A673 (cell line): ENCODE measurements around the gene WDR76. TPM values are rescaled to one million over a fixed set of nuclear protein-coding genes. Genes with fewer than 3 reads are reported as not detected.
A peak's percentile ranks its signal among the peaks of the same experiment; 100 is the strongest.
"Not testable (repeated sequence)": the region's sequence is repeated elsewhere in the genome, so short reads cannot be mapped to it uniquely, and the experiment has no call there.

Experiments used
- BruUV-seq: library from RNA; stranded (reverse); fragments of 400-500 nt; replicated peaks from 2 replicates; lab custom pipeline; 2021; lab: Mats Ljungman, UMichigan
- CTCF ChIA-PET: fragments of 300-600 bp; sonication (Branson Sonifier 250); formaldehyde crosslinking; loops from one replicate; lab custom pipeline; 2022; ENCODE audit warnings: antibody characterized with exemption; lab: Charles Lee
- POLR2A ChIA-PET: fragments of 300-600 bp; sonication (Branson Sonifier 250); formaldehyde crosslinking; loops from one replicate; lab custom pipeline; 2022; ENCODE audit warnings: antibody characterized with exemption; ENCODE audit not compliant: low non-redundant PET; lab: Charles Lee
- DNase-seq: peaks from one replicate; pipeline ENCODE4 v3.0.0-alpha.2; 2015; ENCODE audit warnings: low spot score
- H3K27ac ChIP-seq: fragments of 200-600 bp; sonication (generic); 2 replicates; pipeline ENCODE4 v1.5.1; 2016; ENCODE audit warnings: mixed run types, low read depth, mild to moderate bottlenecking, mixed read lengths, antibody characterized with exemption, low read length; ENCODE audit not compliant: poor library complexity, severe bottlenecking
- H3K27me3 ChIP-seq: fragments of 200-600 bp; sonication (generic); replicated peaks from 2 replicates; pipeline ENCODE4 v1.6.1; 2017; ENCODE audit warnings: mixed run types, low read depth, mild to moderate bottlenecking, mixed read lengths, antibody characterized with exemption, low read length; ENCODE audit not compliant: insufficient read depth, poor library complexity
- H3K36me3 ChIP-seq: fragments of 200-600 bp; sonication (generic); 2 replicates; pipeline ENCODE4 v1.6.1; 2016; ENCODE audit warnings: mixed run types, mild to moderate bottlenecking, mixed read lengths, antibody characterized with exemption, low read length; ENCODE audit not compliant: insufficient read depth, poor library complexity, severe bottlenecking
- H3K4me1 ChIP-seq: fragments of 200-600 bp; sonication (generic); 2 replicates; pipeline ENCODE4 v1.6.1; 2017; ENCODE audit warnings: mixed run types, mild to moderate bottlenecking, mixed read lengths, antibody characterized with exemption, low read length; ENCODE audit not compliant: insufficient read depth, poor library complexity, severe bottlenecking
- H3K4me3 ChIP-seq: fragments of 200-600 bp; sonication (generic); 2 replicates; pipeline ENCODE4 v1.5.1; 2016; ENCODE audit warnings: low read depth, mixed run types, mild to moderate bottlenecking, mixed read lengths, low read length; ENCODE audit not compliant: poor library complexity, severe bottlenecking
- H3K9me3 ChIP-seq: fragments of 200-600 bp; sonication (generic); 2 replicates; pipeline ENCODE4 v1.6.1; 2016; ENCODE audit warnings: mixed run types, low read depth, mild to moderate bottlenecking, mixed read lengths, antibody characterized with exemption, low read length; ENCODE audit not compliant: poor library complexity, severe bottlenecking
- EZH2 ChIP-seq: fragments of 200-600 bp; sonication (generic); IDR thresholded peaks from 2 replicates; pipeline ENCODE4 v1.6.1; 2017; ENCODE audit warnings: borderline replicate concordance, low read depth, mild to moderate bottlenecking, mixed read lengths, antibody characterized with exemption, low read length; ENCODE audit not compliant: poor library complexity, severe bottlenecking
- intact Hi-C: fragments of 100-400 bp; cut with micrococcal nuclease; formaldehyde crosslinking; loops from one replicate; pipeline ENCODE4 v1.10.0; 2022; ENCODE audit not compliant: unreplicated experiment
- total RNA-seq: library from RNA; stranded (reverse); gene quantifications from 2 replicates; pipeline ENCODE4 v1.2.3, GENCODE V29; 2021
- TF ChIP-seq, protein P1 (sequence below): fragments of 300-800, 200-600 bp; sonication (generic); conservative IDR thresholded peaks from 2 replicates; pipeline ENCODE4 v1.5.1; 2017; ENCODE audit warnings: low read depth, mild to moderate bottlenecking, antibody characterized with exemption, low read length, moderate library complexity, mixed read lengths

WDR76 gene
- total RNA-seq, 1 experiment from 2014 or later: 65.2 TPM

DNA sequence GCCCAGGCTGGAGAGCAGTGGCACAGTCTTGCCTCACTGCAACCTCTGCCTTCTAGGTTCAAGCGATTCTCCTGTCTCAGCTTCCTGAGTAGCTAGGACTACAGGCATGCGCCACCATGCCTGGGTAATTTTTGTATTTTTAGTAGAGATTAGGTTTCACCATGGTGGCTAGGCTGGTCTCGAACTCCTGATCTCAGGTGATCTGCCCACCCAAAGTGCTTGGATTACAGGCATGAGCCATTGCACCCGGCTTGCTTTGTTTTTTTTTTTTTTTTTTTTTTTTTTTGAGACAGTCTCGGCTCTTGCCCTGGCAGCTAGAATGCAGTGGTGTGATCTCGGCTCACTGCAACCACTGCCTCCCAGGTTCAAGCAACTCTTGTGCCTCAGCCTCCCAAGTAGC lies 5.7 kb downstream of the WDR76 start:
- H3K27me3 ChIP-seq, CTCF ChIA-PET, POLR2A ChIA-PET, intact Hi-C loops, H3K9me3 ChIP-seq, BruUV-seq, H3K4me1 ChIP-seq, H3K4me3 ChIP-seq, DNase-seq: not testable (repeated sequence)
- peaks cover 58% of the 10 kb centered on the region for H3K36me3 ChIP-seq
- H3K27ac ChIP-seq: peak overlapping the region; percentile 62

DNA sequence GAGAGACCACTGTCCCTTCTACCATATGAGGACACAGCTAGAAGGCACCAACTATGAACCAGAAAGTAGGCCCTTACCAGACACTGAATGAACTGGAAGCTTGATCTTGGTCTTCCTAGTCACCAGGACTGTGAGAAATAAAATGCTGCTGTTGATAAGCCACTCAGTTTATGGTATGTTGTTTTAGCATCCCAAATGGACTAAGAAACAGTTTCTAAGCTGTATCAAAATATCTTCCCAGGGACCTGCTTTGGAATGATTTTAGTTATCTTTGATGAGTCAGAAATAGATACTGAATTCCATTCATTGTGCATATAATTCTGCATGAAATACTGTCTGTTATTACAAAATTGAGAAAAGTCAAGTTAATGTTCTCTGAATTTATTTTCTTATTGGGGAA lies 18.6 kb downstream of the WDR76 start:
- Histone ChIP-seq H3K4me1 (no peaks in the 10 kb centered on the region), H3K27ac (no peak overlapping the region), H3K36me3 (peaks cover 58% of the 10 kb centered on the region), H3K4me3 (no peak overlapping the region), H3K27me3 (no peaks in the 10 kb centered on the region), H3K9me3 (no peaks in the 10 kb centered on the region)
- DNase-seq: no peak
- TF ChIP-seq, protein P1, sequence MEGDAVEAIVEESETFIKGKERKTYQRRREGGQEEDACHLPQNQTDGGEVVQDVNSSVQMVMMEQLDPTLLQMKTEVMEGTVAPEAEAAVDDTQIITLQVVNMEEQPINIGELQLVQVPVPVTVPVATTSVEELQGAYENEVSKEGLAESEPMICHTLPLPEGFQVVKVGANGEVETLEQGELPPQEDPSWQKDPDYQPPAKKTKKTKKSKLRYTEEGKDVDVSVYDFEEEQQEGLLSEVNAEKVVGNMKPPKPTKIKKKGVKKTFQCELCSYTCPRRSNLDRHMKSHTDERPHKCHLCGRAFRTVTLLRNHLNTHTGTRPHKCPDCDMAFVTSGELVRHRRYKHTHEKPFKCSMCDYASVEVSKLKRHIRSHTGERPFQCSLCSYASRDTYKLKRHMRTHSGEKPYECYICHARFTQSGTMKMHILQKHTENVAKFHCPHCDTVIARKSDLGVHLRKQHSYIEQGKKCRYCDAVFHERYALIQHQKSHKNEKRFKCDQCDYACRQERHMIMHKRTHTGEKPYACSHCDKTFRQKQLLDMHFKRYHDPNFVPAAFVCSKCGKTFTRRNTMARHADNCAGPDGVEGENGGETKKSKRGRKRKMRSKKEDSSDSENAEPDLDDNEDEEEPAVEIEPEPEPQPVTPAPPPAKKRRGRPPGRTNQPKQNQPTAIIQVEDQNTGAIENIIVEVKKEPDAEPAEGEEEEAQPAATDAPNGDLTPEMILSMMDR: no peak
- TF ChIP-seq EZH2: no peak
- no TSS peak for BruUV-seq
- intact Hi-C loops: no loop called here
- POLR2A ChIA-PET: interaction anchor here (0.6 kb wide), 1 partner anchor 317 kb away, joined by 3 read pairs; no protein-coding TSS in a partner anchor
- CTCF ChIA-PET: no interaction called here

DNA sequence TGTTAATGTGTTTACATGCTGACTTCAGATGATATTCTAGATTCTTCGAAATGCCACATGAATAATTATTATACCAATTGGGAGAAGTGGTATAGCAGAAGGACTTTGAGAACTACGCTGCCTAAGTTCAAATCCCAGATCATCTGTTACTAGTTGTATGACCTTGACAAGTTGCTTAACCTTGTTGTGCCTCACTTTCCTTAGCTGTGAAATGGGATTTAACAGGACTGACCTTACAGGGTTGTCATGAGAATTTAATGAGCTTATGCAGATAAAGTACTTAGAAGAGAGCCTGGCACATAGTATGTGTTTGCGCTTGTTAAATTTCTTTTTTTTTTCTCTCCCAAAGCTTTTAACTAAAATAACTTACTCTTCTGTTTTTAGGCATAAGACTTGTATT lies 24.4 kb downstream of the WDR76 start:
- no peaks in the 10 kb centered on the region for H3K27me3 ChIP-seq
- ChIA-PET POLR2A (interaction anchor here (0.6 kb wide), 1 partner anchor 128 kb away, joined by 3 read pairs; no protein-coding TSS in a partner anchor), CTCF (interaction anchor here (0.6 kb wide), 1 partner anchor 886 kb away, joined by 4 read pairs; no protein-coding TSS in a partner anchor)
- no peaks in the 10 kb centered on the region for H3K9me3 ChIP-seq
- no peak overlapping the region for H3K4me3 ChIP-seq
- no peak for DNase-seq
- intact Hi-C loops: no loop called here
- H3K27ac ChIP-seq: no peak overlapping the region
- TF ChIP-seq, protein P1: no peak
- no peak for TF ChIP-seq EZH2
- H3K4me1 ChIP-seq: no peaks in the 10 kb centered on the region
- BruUV-seq: no TSS peak
- H3K36me3 ChIP-seq: peaks cover 77% of the 10 kb centered on the region

DNA sequence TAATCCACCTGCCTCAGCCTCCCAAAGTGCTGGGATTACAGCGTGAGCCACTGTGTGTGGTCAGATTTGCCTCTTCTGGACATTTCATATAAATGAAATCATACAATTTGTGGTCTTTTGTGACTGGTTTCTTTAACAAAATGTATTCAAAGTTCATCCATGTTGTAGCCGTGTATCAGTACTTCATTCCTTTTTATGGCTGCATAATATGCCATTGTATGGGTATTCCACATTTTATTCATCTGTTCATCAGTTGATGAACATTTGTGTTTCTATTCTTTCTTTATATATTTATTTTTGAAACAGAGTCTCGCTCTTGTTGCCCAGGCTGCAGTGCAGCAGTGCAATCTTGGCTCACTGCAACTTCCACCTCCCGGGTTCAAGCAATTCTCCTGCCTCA lies 25.8 kb downstream of the WDR76 start:
- no TSS peak for BruUV-seq
- intact Hi-C loops: no loop called here
- ChIA-PET CTCF (no interaction called here), POLR2A (no interaction called here)
- H3K27me3 ChIP-seq: no peaks in the 10 kb centered on the region
- H3K9me3 ChIP-seq: no peaks in the 10 kb centered on the region
- H3K4me3 ChIP-seq: no peak overlapping the region
- H3K27ac ChIP-seq: no peak overlapping the region
- TF ChIP-seq, protein P1: no peak
- TF ChIP-seq EZH2: no peak
- H3K4me1 ChIP-seq: no peaks in the 10 kb centered on the region
- peaks cover 80% of the 10 kb centered on the region for H3K36me3 ChIP-seq
- DNase-seq: no peak
